Measurements from ENCODE around the gene DLX1. TPM values are rescaled to one million over a fixed set of nuclear protein-coding genes. Genes with fewer than 3 reads are reported as not detected.
"Not testable (repeated sequence)": the region's sequence is repeated elsewhere in the genome, so short reads cannot be mapped to it uniquely, and the experiment has no call there.

DLX1 gene
- total and polyA plus RNA-seq, 2 experiments from 2014 or later = not detected

DNA sequence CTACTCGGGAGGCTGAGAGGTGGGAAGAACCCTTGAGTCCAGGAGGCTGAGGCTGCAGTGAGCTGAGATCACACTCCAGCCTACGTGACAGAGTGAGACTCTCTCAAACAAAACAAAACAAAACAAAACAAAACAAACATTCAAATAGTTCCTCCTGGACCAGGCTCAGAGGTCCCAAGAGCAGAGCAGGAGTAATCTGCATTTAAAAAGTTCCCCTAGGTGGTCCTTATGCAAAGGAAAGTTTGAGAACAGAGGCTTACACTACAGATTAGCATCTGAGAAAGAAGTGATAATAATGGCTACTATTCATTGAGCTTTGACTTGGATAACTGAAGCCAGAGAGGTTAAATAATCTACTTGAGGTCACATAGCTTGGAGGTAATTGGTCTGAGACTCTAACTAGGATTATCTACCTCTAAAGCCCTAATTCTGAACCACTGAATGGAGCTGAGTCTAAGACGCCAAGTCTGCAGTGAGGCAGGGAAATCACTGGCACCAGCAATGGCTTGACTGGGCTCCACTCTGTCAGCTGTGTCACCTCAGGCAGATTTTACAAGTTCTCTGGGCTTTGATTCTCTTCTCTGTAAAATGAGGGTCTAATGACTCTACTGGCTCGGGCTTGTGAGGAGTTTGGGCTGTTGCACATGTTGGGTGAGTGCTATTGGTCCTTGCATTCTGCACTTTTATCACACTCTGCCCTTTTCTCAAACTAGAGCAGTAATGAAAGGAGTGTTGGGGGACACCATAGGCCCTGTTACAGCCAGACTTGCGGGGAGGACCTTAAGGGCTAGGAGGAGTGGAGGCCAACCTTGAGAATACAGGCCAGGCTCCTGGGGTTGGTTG lies 46.6 kb downstream of the DLX1 start:
- Histone ChIP-seq H3K27ac (no peak overlapping the region), H3K4me3 (no peak overlapping the region), H3K27me3 (no peaks in the 10 kb centered on the region), H3K9me3 (ENCODE audit: low read depth) (no peaks in the 10 kb centered on the region), H3K4me1 (ENCODE audit: low read depth) (no peaks in the 10 kb centered on the region), H3K36me3 (no peaks in the 10 kb centered on the region)
- DNase-seq (ENCODE audit: low read depth in 1 of 2, low spot score in 1 of 2) = no peak
- TF ChIP-seq, protein P1, sequence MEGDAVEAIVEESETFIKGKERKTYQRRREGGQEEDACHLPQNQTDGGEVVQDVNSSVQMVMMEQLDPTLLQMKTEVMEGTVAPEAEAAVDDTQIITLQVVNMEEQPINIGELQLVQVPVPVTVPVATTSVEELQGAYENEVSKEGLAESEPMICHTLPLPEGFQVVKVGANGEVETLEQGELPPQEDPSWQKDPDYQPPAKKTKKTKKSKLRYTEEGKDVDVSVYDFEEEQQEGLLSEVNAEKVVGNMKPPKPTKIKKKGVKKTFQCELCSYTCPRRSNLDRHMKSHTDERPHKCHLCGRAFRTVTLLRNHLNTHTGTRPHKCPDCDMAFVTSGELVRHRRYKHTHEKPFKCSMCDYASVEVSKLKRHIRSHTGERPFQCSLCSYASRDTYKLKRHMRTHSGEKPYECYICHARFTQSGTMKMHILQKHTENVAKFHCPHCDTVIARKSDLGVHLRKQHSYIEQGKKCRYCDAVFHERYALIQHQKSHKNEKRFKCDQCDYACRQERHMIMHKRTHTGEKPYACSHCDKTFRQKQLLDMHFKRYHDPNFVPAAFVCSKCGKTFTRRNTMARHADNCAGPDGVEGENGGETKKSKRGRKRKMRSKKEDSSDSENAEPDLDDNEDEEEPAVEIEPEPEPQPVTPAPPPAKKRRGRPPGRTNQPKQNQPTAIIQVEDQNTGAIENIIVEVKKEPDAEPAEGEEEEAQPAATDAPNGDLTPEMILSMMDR (IDR thresholded peaks at IDR 0.05; ENCODE audit: low read depth, low read length) = no peak

DNA sequence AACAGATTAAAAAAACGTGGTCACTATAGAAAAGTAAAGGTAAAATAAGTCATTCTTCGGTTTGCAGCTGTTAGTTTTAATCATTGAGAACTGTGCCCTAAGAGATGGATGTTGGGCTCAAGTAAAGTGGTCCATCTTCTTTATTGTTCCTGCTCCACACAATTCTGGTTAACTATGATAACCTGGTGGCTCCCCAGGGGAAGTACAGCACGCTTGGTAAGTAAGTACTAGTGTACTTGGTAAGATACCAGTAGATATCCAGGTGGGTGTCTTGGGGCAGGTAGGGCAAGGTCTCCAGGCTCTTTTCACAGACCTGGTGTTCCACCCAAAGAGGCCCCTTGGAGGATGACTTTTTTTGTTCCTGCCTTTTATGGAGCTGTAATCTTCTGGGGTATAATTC lies 49.0 kb downstream of the DLX1 start:
- no peak overlapping the region for H3K4me3 ChIP-seq
- H3K36me3 ChIP-seq = no peaks in the 10 kb centered on the region
- DNase-seq (ENCODE audit: low read depth in 1 of 2, low spot score in 1 of 2) = no peak
- TF ChIP-seq, protein P1 (IDR thresholded peaks at IDR 0.05; ENCODE audit: low read depth, low read length) = no peak
- no peaks in the 10 kb centered on the region for H3K27me3 ChIP-seq
- no peaks in the 10 kb centered on the region for H3K4me1 ChIP-seq (ENCODE audit: low read depth)
- H3K27ac ChIP-seq = no peak overlapping the region
- no peaks in the 10 kb centered on the region for H3K9me3 ChIP-seq (ENCODE audit: low read depth)

DNA sequence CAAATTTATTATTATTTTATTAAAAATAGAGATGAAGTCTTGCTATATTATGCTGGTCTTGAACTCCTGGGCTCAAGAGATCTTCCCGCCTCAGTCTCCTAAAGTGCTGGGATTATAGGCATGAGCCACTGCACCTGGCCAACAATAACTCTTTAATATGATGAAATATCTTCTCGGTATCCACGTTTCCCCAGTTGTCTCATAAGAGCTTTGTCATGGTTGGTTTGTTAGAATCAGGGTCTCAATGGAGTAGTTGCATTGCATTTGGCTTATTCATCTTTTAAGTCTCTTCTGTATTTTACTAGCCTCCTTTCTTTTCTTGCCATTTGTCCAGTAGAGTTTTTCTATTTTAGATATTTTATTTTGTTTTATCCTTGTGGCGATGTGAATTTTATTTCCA lies 50.1 kb downstream of the DLX1 start:
- TF ChIP-seq, protein P1 (IDR thresholded peaks at IDR 0.05; ENCODE audit: low read depth, low read length) = no peak
- no peaks in the 10 kb centered on the region for H3K27me3 ChIP-seq
- no peaks in the 10 kb centered on the region for H3K36me3 ChIP-seq
- no peak overlapping the region for H3K27ac ChIP-seq
- no peak overlapping the region for H3K4me3 ChIP-seq
- no peaks in the 10 kb centered on the region for H3K9me3 ChIP-seq (ENCODE audit: low read depth)
- no peaks in the 10 kb centered on the region for H3K4me1 ChIP-seq (ENCODE audit: low read depth)
- DNase-seq (ENCODE audit: low read depth in 1 of 2, low spot score in 1 of 2) = no peak

DNA sequence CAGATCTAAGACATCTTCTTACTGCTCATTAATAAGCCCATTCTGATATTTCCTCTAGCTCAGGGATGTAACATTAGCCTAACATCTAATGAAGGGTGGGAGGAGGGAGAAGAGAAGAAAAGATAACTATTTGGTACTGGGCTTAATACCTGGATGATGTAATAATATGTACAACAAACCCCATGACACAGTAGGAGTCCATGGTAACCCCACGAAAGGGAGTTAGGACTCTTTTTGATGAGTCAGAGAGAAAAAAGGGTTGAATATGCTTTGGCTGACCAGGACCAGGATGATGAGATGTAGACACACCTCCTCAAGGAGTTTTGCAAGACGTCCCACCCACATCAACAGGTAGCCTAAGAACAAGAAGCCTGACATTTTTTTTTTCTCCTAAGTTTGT lies 51.8 kb downstream of the DLX1 start:
- DNase-seq (ENCODE audit: low read depth in 1 of 2, low spot score in 1 of 2) = no peak
- Histone ChIP-seq H3K27me3 (no peaks in the 10 kb centered on the region), H3K27ac (no peak overlapping the region), H3K9me3 (ENCODE audit: low read depth) (no peaks in the 10 kb centered on the region), H3K36me3 (no peaks in the 10 kb centered on the region), H3K4me1 (ENCODE audit: low read depth) (no peaks in the 10 kb centered on the region), H3K4me3 (no peak overlapping the region)
- TF ChIP-seq, protein P1 (IDR thresholded peaks at IDR 0.05; ENCODE audit: low read depth, low read length) = no peak

DNA sequence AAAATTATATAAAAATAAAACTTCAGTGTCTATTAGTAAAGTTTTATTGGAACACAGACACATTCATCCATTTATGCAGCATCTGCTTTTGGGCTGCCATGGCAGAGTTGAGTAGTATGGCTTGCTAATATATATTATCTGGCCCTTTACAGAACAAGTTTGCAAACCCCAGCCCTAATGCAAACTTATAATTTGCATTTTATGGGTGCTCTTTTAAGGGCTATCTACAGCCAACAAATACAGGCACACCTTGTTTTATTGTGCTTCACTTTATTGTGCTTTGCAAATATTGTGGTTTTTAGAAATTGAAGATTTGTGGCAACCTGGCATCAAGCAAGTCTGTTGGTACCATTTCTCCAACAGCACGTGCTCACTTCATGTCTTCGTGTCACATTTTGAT lies 52.6 kb downstream of the DLX1 start:
- Histone ChIP-seq H3K36me3 (no peaks in the 10 kb centered on the region), H3K4me3 (no peak overlapping the region), H3K27ac (no peak overlapping the region), H3K9me3 (ENCODE audit: low read depth) (no peaks in the 10 kb centered on the region), H3K4me1 (ENCODE audit: low read depth) (no peaks in the 10 kb centered on the region), H3K27me3 (no peaks in the 10 kb centered on the region)
- DNase-seq (ENCODE audit: low read depth in 1 of 2, low spot score in 1 of 2) = no peak
- TF ChIP-seq, protein P1 (IDR thresholded peaks at IDR 0.05; ENCODE audit: low read depth, low read length) = no peak

DNA sequence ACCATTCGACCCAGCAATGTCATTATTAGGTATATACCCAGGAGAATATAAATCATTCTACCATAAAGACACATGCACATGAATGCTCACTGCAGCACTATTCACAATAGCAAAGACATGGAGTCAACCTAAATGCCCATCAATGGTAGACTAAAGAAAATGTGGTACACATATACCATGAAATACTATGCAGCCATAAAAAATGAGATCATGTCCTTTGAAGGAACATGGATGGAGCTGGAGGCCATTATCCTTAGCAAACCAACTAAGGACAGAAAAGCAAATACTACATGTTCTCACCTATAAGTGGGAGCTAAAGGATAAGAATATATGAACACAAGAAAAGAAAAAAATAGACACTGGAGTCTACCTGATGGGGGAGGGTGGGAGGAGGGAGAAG lies 53.4 kb downstream of the DLX1 start:
- not testable (repeated sequence) for H3K27ac ChIP-seq; H3K4me3 ChIP-seq; H3K27me3 ChIP-seq; H3K4me1 ChIP-seq (ENCODE audit: low read depth); H3K36me3 ChIP-seq; H3K9me3 ChIP-seq (ENCODE audit: low read depth); DNase-seq (ENCODE audit: low read depth in 1 of 2, low spot score in 1 of 2)

All from cardiac muscle cell (in vitro differentiated cells and primary cell).